ENCODE results near the gene GPR157.

- TF ChIP-seq, protein P1, sequence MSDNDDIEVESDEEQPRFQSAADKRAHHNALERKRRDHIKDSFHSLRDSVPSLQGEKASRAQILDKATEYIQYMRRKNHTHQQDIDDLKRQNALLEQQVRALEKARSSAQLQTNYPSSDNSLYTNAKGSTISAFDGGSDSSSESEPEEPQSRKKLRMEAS (IDR thresholded peaks at IDR 0.05; ENCODE audit: low read depth, low read length): no peak
- TF ChIP-seq, protein P2, sequence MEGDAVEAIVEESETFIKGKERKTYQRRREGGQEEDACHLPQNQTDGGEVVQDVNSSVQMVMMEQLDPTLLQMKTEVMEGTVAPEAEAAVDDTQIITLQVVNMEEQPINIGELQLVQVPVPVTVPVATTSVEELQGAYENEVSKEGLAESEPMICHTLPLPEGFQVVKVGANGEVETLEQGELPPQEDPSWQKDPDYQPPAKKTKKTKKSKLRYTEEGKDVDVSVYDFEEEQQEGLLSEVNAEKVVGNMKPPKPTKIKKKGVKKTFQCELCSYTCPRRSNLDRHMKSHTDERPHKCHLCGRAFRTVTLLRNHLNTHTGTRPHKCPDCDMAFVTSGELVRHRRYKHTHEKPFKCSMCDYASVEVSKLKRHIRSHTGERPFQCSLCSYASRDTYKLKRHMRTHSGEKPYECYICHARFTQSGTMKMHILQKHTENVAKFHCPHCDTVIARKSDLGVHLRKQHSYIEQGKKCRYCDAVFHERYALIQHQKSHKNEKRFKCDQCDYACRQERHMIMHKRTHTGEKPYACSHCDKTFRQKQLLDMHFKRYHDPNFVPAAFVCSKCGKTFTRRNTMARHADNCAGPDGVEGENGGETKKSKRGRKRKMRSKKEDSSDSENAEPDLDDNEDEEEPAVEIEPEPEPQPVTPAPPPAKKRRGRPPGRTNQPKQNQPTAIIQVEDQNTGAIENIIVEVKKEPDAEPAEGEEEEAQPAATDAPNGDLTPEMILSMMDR (IDR thresholded peaks at IDR 0.05; ENCODE audit: low read depth, low read length): no peak
- no peak for TF ChIP-seq POLR2A (IDR thresholded peaks at IDR 0.05; ENCODE audit: extremely low read depth, insufficient read length)
- TF ChIP-seq MYC (IDR thresholded peaks at IDR 0.05; ENCODE audit: low read depth, low read length): no peak
Observed at GRCh38 chr1:9164919-9165318, 36.0 kb upstream of the GPR157 start.
